Measurements from ENCODE around the gene EFS. TPM values are rescaled to one million over a fixed set of nuclear protein-coding genes. Genes with fewer than 3 reads are reported as not detected.
"Not testable (repeated sequence)": the region's sequence is repeated elsewhere in the genome, so short reads cannot be mapped to it uniquely, and the experiment has no call there.

EFS gene
- total RNA-seq, 1 experiment from 2014 or later: not detected

- in situ Hi-C loops (cut with HindIII; ENCODE audit: low pct_unique_long_range_greater_than_20kb, low sequenced_read_pairs): no loop called here
- DNase-seq (ENCODE audit: low read depth, low spot score): no peak
Observed at GRCh38 chr14:23351681-23352505, 13.1 kb downstream of the EFS start.

GRCh38 chr14:23349156-23349845 lies 15.7 kb downstream of the EFS start:
- in situ Hi-C loops (cut with HindIII; ENCODE audit: low pct_unique_long_range_greater_than_20kb, low sequenced_read_pairs): no loop called here

GRCh38 chr14:23348297-23348655 lies 16.7 kb downstream of the EFS start:
- in situ Hi-C loops (cut with HindIII; ENCODE audit: low pct_unique_long_range_greater_than_20kb, low sequenced_read_pairs): no loop called here
- no peak for DNase-seq (ENCODE audit: low read depth, low spot score)

More at GRCh38 chr14:23349156-23349845, 15.7 kb downstream of the EFS start:
- DNase-seq (ENCODE audit: low read depth, low spot score): no peak

DNA sequence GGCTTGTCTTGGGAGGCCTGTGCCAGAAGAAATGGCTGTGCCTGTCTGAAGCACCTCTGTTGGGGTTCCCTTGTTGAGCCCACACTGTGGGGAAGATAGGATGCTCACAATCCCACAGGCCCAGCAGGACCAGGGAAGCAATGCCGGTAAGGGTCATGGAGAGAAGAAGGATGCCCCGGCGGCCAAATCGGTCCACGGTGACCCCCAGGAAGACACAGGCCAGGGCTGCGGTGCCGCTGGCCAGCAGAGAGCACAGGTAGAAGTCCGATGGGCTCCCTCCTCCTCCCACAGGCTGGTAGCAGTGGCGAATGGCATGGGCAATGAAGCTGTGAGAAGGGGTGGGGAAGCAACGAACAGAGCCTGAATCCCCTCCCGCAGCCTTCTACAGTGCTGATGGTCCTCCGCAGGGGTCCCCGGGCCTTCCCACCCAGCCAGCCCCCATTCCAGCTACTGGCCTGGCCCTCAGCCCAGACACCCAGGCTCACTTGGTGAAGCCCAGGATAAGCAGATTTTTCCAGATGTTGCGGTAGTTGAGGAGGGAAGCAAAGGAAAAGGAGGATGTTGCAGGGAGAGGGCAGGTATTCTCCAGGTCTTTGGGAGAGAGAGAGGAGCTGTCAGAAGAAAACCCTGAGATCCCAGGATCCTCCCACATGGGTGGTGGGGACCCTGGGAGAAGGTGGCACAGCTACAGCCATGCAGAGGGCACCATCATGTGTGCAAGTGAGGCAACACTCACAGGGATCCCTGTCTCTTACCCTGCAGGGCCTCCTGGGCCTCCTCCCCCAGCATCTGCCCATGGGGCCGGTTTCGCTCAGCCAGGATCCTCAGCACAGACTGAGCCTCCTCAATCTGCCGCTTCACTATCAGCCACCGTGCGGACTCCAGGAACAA lies 17.3 kb downstream of the EFS start:
- in situ Hi-C loops (cut with HindIII; ENCODE audit: low pct_unique_long_range_greater_than_20kb, low sequenced_read_pairs): no loop called here
- no peak for DNase-seq (ENCODE audit: low read depth, low spot score)

DNA sequence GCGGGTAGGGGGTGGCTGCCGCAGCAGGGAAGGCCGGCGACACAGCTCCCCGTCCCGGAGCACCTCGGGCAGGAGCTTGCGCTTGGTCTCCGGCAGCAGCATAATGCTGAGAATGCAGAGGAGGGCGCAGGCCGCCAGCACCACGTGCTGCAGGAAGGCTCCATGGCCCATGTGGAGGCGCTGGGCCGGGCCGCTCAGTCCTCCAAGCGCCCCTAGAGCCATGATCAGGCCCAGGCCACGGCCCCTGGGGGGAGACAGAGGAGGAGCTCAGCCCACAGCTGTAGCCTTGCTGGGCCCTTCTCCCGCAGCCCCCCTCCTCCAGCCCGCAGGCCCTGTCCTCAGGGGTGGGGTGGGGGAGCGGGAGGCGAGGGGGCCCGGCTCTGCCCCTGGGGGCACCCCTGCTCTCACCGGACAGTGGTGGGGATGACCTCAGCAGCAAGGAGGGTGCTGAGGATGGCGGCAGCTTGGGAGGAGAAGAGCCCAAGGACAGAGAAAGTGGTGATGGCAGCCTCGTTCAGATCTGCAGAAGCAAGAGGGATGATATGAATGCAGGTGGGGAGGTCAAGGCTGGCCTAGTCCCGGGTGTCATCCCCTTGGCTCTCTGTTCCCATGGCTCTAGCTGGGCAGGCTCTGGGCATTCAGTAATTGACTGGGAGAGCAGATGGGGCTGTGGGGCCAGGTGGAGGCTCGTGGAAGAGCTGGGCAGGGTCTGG lies 18.1 kb downstream of the EFS start:
- in situ Hi-C loops (cut with HindIII; ENCODE audit: low pct_unique_long_range_greater_than_20kb, low sequenced_read_pairs): no loop called here

DNA sequence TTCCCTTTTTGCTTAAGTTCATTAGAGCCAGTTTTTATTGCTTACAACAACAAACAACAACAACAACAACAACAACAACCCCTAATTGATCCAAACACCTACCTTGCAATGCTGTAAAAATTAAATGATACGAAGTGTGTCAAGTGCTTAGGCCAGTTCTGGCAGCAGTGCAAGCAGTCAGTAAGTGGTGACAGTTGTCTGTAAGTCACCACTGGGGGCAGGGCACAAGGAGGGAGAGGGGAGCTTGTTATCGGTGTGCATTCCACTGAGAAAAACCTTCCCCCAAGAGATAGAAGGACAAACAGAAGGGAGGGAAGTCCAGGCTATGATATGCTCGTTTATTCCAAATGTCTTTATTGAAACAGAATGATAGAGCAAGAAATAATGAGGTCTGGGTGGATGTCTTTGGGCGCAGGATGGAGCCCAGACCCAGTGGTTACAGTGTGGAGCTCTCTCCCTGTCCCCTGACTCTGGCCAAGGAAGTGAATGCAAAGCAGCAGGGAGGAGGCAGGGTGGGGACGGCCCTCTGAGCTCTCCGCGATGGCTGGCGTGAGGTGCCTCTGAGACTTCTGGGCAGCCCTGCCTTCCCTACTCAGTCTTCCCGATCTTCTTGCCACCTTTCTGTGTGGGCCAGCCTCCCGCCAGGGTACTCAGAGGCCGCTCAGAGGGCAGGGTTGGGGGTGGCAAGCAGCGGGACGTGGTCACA lies 18.8 kb downstream of the EFS start:
- in situ Hi-C loops (cut with HindIII; ENCODE audit: low pct_unique_long_range_greater_than_20kb, low sequenced_read_pairs): no loop called here
- no peak for DNase-seq (ENCODE audit: low read depth, low spot score)

More for the DNA sequence above, 18.1 kb downstream of the EFS start:
- DNase-seq (ENCODE audit: low read depth, low spot score): no peak

- no peak for DNase-seq (ENCODE audit: low read depth, low spot score)
- in situ Hi-C loops (cut with HindIII; ENCODE audit: low pct_unique_long_range_greater_than_20kb, low sequenced_read_pairs): no loop called here
Observed at GRCh38 chr14:23344481-23344880, 20.5 kb downstream of the EFS start.

- no peak for DNase-seq (ENCODE audit: low read depth, low spot score)
- in situ Hi-C loops (cut with HindIII; ENCODE audit: low pct_unique_long_range_greater_than_20kb, low sequenced_read_pairs): no loop called here
Observed at GRCh38 chr14:23339506-23340268, 25.3 kb downstream of the EFS start.

- in situ Hi-C loops (cut with HindIII; ENCODE audit: low pct_unique_long_range_greater_than_20kb, low sequenced_read_pairs): no loop called here
- no peak for DNase-seq (ENCODE audit: low read depth, low spot score)
Observed at GRCh38 chr14:23335623-23336022, 29.3 kb downstream of the EFS start.

DNA sequence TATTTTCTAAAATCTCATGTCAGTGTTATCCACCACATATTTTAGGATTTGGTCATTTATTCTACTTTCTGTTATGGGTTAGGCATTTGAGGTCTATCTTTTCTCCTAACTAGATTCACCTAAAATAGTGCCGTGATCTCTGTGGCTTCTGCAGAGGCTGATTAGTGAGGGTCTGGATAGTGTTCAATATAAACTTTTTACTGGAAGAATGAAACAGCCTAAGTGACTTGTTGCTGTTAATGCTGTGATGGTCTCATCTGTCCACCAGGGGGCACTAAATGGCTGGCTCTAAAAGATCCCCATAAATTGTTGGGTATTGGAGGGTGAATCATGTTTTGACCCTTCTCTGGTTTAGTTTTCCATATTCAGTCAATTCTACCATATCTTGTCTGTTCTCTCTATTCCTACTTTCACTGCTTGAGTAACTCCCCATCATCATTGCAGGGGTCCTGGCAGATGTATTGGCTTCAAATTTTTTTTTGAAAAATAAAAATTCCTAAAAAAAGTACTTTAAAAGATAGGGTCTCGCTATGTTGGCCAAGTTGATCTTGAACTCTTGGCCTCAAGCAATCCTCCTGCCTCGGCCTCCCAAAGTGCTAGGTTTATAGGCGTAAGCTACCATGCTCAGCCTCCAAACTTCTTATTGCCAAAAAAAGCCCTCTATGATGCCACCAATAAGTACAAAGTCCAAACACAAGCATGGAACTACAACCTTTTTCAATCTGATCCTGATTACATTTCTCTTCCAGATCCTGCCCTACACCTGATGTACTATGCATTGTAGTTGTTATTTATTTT lies 36.8 kb downstream of the EFS start:
- peak; percentile 76 for DNase-seq (ENCODE audit: low read depth, low spot score)
- in situ Hi-C loops (cut with HindIII; ENCODE audit: low pct_unique_long_range_greater_than_20kb, low sequenced_read_pairs): no loop called here

DNA sequence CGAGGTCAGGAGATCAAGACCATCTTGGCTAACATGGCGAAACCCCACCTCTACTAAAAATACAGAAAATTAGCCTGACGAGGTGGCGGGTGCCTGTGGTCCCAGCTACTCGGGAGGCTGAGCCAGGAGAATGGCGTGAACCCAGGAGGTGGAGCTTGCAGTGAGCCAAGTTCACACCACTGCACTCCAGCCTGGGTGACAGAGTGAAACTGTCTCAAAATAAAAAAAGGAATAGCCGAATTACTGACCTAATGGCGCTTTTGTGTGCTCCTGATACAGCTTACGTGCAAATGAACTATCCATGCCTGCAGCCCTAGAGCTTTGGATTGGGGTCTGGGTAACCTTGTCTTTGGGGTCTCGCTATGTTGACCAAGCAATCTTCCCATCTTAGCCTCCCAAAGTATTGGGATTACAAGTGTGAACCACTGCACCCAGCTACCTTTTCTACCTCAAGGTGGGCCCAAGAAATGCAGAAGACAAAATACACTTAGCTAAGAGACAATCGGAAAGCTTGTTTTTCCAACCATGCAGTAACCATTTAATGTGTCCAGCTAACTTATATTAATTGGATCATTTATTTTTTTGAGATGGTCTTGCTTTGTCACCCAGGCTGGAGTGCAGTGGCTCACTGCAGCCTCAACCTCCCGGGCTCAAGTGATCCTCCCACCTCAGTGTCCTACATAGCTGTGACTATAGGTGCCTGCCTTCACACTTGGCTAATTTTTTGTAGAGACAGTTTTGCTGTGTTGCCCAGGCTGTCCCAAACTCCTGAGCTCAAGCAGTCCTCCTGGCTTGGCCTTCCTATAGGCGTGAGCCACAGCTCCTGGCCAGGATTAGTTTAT lies 38.3 kb downstream of the EFS start:
- in situ Hi-C loops (cut with HindIII; ENCODE audit: low pct_unique_long_range_greater_than_20kb, low sequenced_read_pairs): no loop called here
- DNase-seq (ENCODE audit: low read depth, low spot score): no peak

- in situ Hi-C loops (cut with HindIII; ENCODE audit: low pct_unique_long_range_greater_than_20kb, low sequenced_read_pairs); DNase-seq (ENCODE audit: low read depth, low spot score): not testable (repeated sequence)
Observed at GRCh38 chr14:23325746-23326145, 39.2 kb downstream of the EFS start.

DNA sequence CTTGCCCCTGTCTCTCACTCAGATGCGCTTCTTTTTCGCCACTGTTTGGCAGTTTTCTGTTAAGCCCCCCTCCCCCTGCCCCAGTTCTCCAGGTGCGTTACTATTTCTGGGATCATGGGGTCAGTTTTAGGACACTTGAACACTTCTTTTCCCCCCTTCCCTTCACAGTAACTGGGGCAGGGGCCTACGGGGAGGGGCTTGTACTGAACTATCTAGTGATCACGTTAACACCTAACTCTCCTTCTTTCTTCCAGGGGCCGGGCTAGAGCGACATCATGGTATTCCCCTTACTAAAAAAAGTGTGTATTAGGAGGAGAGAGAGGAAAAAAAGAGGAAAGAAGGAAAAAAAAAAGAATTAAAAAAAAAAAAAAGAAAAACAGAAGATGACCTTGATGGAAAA lies 40.0 kb downstream of the EFS start:
- in situ Hi-C loops (cut with HindIII; ENCODE audit: low pct_unique_long_range_greater_than_20kb, low sequenced_read_pairs): no loop called here
- no peak for DNase-seq (ENCODE audit: low read depth, low spot score)

DNA sequence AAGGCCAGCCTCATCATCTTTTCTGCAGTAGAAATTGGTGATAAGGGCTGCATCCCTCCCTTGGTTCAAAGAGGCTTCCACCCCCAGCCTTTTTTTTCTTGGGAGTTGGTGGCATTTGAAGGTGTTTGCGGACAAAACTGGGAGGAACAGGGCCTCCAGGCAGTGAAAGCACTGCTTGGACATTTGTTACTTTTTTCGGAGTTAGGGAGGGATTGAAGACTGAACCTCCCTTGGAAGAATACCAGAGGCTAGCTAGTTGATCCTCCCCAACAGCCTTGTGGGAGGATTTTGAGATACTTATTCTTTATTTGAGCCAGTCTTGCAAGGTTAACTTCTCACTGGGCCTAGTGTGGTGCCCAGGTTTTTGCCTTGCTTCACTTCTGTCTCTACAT lies 40.5 kb downstream of the EFS start:
- DNase-seq (ENCODE audit: low read depth, low spot score): no peak
- in situ Hi-C loops (cut with HindIII; ENCODE audit: low pct_unique_long_range_greater_than_20kb, low sequenced_read_pairs): no loop called here
